CD14-positive monocyte (primary cell): ENCODE data around the gene SCML1. TPM values are rescaled to one million over a fixed set of nuclear protein-coding genes. Genes with fewer than 3 reads are reported as not detected.

Experiments
- DNase-seq, 3 donors: peaks; one replicate each; pipeline ENCODE4 v3.0.0-alpha.2; 2011 to 2022
- H2AFZ ChIP-seq: 2 replicates; pipeline ENCODE4 v1.6.0; 2012; ENCODE audit warnings: mild to moderate bottlenecking, low read depth, low read length, inconsistent platforms; ENCODE audit not compliant: insufficient read depth, poor library complexity, severe bottlenecking
- H3K27ac ChIP-seq, 2 donors: 1 replicate in 1 of 2; 2 replicates in 1 of 2; pipeline ENCODE4 v1.5.1; 2012 to 2013; ENCODE audit warnings: low read length in 2 of 2, control low read depth in 1 of 2, inconsistent platforms in 1 of 2, low read depth in 1 of 2, mild to moderate bottlenecking in 1 of 2
- H3K27me3 ChIP-seq, 2 donors: one replicate each; pipeline versions ENCODE4 v1.6.0 to v1.6.1; 2011 to 2013; ENCODE audit warnings: low read length in 2 of 2; ENCODE audit not compliant: control insufficient read depth in 2 of 2, insufficient read depth in 2 of 2
- H3K36me3 ChIP-seq, 2 donors: replicated peaks in 1 of 2; 1 replicate in 1 of 2; 2 replicates in 1 of 2; pipeline versions ENCODE4 v1.5.1 to v1.6.1; 2012 to 2013; ENCODE audit warnings: low read length in 2 of 2, control low read depth in 1 of 2, inconsistent platforms in 1 of 2, mild to moderate bottlenecking in 1 of 2; ENCODE audit not compliant: insufficient read depth in 2 of 2, control insufficient read depth in 1 of 2
- H3K4me1 ChIP-seq, 2 donors: 1 replicate in 1 of 2; 2 replicates in 1 of 2; pipeline versions ENCODE4 v1.5.1 to v1.6.1; 2012 to 2013; ENCODE audit warnings: low read length in 2 of 2, control low read depth in 1 of 2, inconsistent platforms in 1 of 2, mild to moderate bottlenecking in 1 of 2, moderate library complexity in 1 of 2; ENCODE audit not compliant: insufficient read depth in 2 of 2, control insufficient read depth in 1 of 2
- H3K4me2 ChIP-seq: replicated peaks from 2 replicates; pipeline ENCODE3; 2012; ENCODE audit warnings: low read length, moderate library complexity, mild to moderate bottlenecking; ENCODE audit not compliant: poor library complexity, severe bottlenecking; ENCODE audit errors: extremely low read depth
- H3K4me3 ChIP-seq, 3 experiments: fragments of 200-600 bp in 1 of 3; sonication (generic) in 1 of 3; replicated peaks in 1 of 3; 1 replicate in 2 of 3; 2 replicates in 1 of 3; pipeline ENCODE4 v1.5.1; 2011 to 2013; ENCODE audit warnings: low read length in 3 of 3, mild to moderate bottlenecking in 3 of 3, control low read depth in 2 of 3, low read depth in 2 of 3, inconsistent platforms in 1 of 3, moderate library complexity in 1 of 3
- H3K79me2 ChIP-seq: 2 replicates; pipeline ENCODE4 v1.6.0; 2012; ENCODE audit warnings: mild to moderate bottlenecking, control low read depth, inconsistent platforms, low read length, moderate library complexity; ENCODE audit not compliant: insufficient read depth
- H3K9ac ChIP-seq: 2 replicates; pipeline ENCODE4 v1.6.0; 2017; ENCODE audit warnings: low read length, mild to moderate bottlenecking; ENCODE audit not compliant: insufficient read depth, poor library complexity, severe bottlenecking
- H3K9me3 ChIP-seq, 2 donors: replicated peaks in 1 of 2; 1 replicate in 1 of 2; 2 replicates in 1 of 2; pipeline versions ENCODE4 v1.5.1 to v1.6.1; 2012 to 2013; ENCODE audit warnings: low read length in 2 of 2, control low read depth in 1 of 2; ENCODE audit not compliant: control insufficient read depth in 1 of 2, insufficient read depth in 1 of 2
- H4K20me1 ChIP-seq: 2 replicates; pipeline ENCODE4 v1.6.0; 2012; ENCODE audit warnings: mild to moderate bottlenecking, low read length, control low read depth, moderate library complexity; ENCODE audit not compliant: insufficient read depth
- H3K27ac Mint-ChIP-seq, 7 donors: one replicate each; pipeline ENCODE4 v1.8.0; 2020; ENCODE audit warnings: mild to moderate bottlenecking in 7 of 7, mixed read lengths in 7 of 7, moderate library complexity in 6 of 7, inconsistent platforms in 2 of 7
- H3K27me3 Mint-ChIP-seq, 3 donors: one replicate each; pipeline ENCODE4 v1.8.0; 2021 to 2022; ENCODE audit warnings: low read depth in 3 of 3, mild to moderate bottlenecking in 3 of 3, mixed read lengths in 3 of 3, moderate library complexity in 3 of 3, inconsistent platforms in 1 of 3
- H3K36me3 Mint-ChIP-seq, 2 donors: one replicate each; pipeline ENCODE4 v1.8.0; 2020; ENCODE audit warnings: mixed read lengths in 2 of 2, inconsistent platforms in 1 of 2, mild to moderate bottlenecking in 1 of 2
- H3K4me1 Mint-ChIP-seq: one replicate; pipeline ENCODE4 v1.8.0; 2020; ENCODE audit warnings: mild to moderate bottlenecking, mixed read lengths
- H3K4me3 Mint-ChIP-seq, 2 donors: one replicate each; pipeline ENCODE4 v1.8.0; 2020; ENCODE audit warnings: mild to moderate bottlenecking in 2 of 2, mixed read lengths in 2 of 2, moderate library complexity in 1 of 2
- H3K9me3 Mint-ChIP-seq, 7 donors: one replicate each; pipeline ENCODE4 v1.8.0; 2020 to 2022; ENCODE audit warnings: mixed read lengths in 7 of 7, mild to moderate bottlenecking in 6 of 7, moderate library complexity in 6 of 7, inconsistent platforms in 2 of 7
- CTCF ChIP-seq: fragments of 200-600 bp; IDR thresholded peaks from one replicate; pipeline ENCODE4 v1.8.0; 2022; ENCODE audit warnings: antibody characterized with exemption, mild to moderate bottlenecking
- WGBS: methylation state at CpG from one replicate; pipeline ENCODE4 v1.1.5; 2013; ENCODE audit warnings: missing lambda C conversion rate; ENCODE audit not compliant: insufficient coverage; 5-methylcytosine and 5-hydroxymethylcytosine counted together
- intact Hi-C, 2 donors: fragments of 100-400 bp; cut with micrococcal nuclease; formaldehyde crosslinking; loops; one replicate each; pipeline versions ENCODE4 v1.15.0 to v1.15.1; 2023
- polyA plus RNA-seq, 3 donors: library from polyadenylated mRNA; depleted of rRNA in 1 of 3; unstranded in 2 of 3; stranded (reverse) in 1 of 3; fragments of 300-500 nt in 2 of 3; fragments of >200 nt in 1 of 3; fragmentation: Illumina TruSeq in 2 of 3; gene quantifications; 1 replicate in 2 of 3; 2 replicates in 1 of 3; pipeline ENCODE4 v1.2.3, GENCODE V29; 2012 to 2021

SCML1 gene
- polyA plus RNA-seq, 3 donors = 0.56 to 8.5 (median 1.4) TPM

- Histone ChIP-seq H2AFZ (peak overlapping the region; percentile 60), H3K9ac (peak overlapping the region; percentile 49), H3K27me3 (peaks cover 16 to 32% of the 10 kb centered on the region in 2 donors), H4K20me1 (no peaks in the 10 kb centered on the region), H3K4me2 (peak overlapping the region; percentile 75), H3K4me3 (peak overlapping the region; percentile 38 to 74 (median 56)), H3K79me2 (no peaks in the 10 kb centered on the region), H3K9me3 (no peaks in the 10 kb centered on the region), H3K4me1 (peaks cover 13 to 16% of the 10 kb centered on the region in 2 donors), H3K36me3 (no peaks in the 10 kb centered on the region), H3K27ac (peak overlapping the region; percentile 64 to 65)
- no peak for TF ChIP-seq CTCF
- H3K9me3 Mint-ChIP-seq = peaks cover 0 to 22% (median 13%) of the 10 kb centered on the region in 7 donors
- peaks cover 17% of the 10 kb centered on the region for H3K4me1 Mint-ChIP-seq
- H3K36me3 Mint-ChIP-seq = peaks cover 0 to 7% of the 10 kb centered on the region in 2 donors
- 0% methylated on average over 16 of the region's 45 CpGs for WGBS
- intact Hi-C loops = loop anchor here in 1 of 2 donors (10.0 kb wide), 1 partner anchor 1597 kb away; no protein-coding TSS in a partner anchor
- peak in 1 of 3 donors; percentile 6 for DNase-seq
- H3K27me3 Mint-ChIP-seq = peaks cover 24 to 41% (median 34%) of the 10 kb centered on the region in 3 donors
- H3K27ac Mint-ChIP-seq = peak overlapping the region in 6 of 7 donors; percentile 46 to 86 (median 82)
- H3K4me3 Mint-ChIP-seq = peak overlapping the region; percentile 83 to 96
Observed at GRCh38 chrX:17737986-17738713, 857 bp downstream of the SCML1 start.

- WGBS = 0% methylated on average over 1 of the region's 6 CpGs
- H3K36me3 ChIP-seq = no peaks in the 10 kb centered on the region
- no peak overlapping the region for H3K27ac ChIP-seq
- H3K9me3 ChIP-seq = no peaks in the 10 kb centered on the region
- H3K27ac Mint-ChIP-seq = peak overlapping the region in 2 of 7 donors; percentile 1 to 84
- peaks cover 13 to 16% of the 10 kb centered on the region in 2 donors for H3K4me1 ChIP-seq
- H4K20me1 ChIP-seq = no peaks in the 10 kb centered on the region
- H3K27me3 ChIP-seq = peaks cover 16 to 32% of the 10 kb centered on the region in 2 donors
- peaks cover 24 to 40% (median 34%) of the 10 kb centered on the region in 3 donors for H3K27me3 Mint-ChIP-seq
- H3K9ac ChIP-seq = no peak overlapping the region
- H3K79me2 ChIP-seq = no peaks in the 10 kb centered on the region
- H2AFZ ChIP-seq = peak overlapping the region; percentile 60
- peaks cover 0 to 22% (median 13%) of the 10 kb centered on the region in 7 donors for H3K9me3 Mint-ChIP-seq
- peaks cover 0 to 7% of the 10 kb centered on the region in 2 donors for H3K36me3 Mint-ChIP-seq
- peak overlapping the region; percentile 38 to 74 (median 56) for H3K4me3 ChIP-seq
- H3K4me1 Mint-ChIP-seq = peaks cover 20% of the 10 kb centered on the region
- H3K4me2 ChIP-seq = peak overlapping the region; percentile 75
- no peak for TF ChIP-seq CTCF
- no peak for DNase-seq
- H3K4me3 Mint-ChIP-seq = peak overlapping the region; percentile 83 to 96
- intact Hi-C loops = loop anchor here in 1 of 2 donors (10.0 kb wide), 1 partner anchor 1596 kb away; no protein-coding TSS in a partner anchor
Observed at GRCh38 chrX:17738737-17739535, 1.6 kb downstream of the SCML1 start.
